ENCODE measurements around the gene CAMSAP3.

DNA sequence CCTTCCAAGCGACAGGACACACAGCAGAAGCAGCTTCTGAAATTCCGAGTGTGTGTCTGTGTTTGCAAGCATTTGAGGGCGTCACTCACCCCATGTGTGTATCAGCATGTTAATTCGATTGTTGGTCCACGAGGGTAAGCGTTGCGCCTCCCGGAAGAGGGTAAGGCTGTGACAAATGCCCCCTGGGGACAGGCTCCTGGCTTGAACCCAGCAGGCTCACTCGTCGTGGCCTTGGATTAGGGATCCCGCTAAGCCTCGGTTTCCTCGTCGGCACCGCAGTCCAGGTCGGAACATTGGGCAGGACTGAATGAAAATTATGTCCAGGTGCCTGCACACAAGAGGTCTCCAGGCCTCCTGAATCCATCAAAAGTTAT, 40.6 kb downstream of the CAMSAP3 start:
- TF ChIP-seq, protein P1, sequence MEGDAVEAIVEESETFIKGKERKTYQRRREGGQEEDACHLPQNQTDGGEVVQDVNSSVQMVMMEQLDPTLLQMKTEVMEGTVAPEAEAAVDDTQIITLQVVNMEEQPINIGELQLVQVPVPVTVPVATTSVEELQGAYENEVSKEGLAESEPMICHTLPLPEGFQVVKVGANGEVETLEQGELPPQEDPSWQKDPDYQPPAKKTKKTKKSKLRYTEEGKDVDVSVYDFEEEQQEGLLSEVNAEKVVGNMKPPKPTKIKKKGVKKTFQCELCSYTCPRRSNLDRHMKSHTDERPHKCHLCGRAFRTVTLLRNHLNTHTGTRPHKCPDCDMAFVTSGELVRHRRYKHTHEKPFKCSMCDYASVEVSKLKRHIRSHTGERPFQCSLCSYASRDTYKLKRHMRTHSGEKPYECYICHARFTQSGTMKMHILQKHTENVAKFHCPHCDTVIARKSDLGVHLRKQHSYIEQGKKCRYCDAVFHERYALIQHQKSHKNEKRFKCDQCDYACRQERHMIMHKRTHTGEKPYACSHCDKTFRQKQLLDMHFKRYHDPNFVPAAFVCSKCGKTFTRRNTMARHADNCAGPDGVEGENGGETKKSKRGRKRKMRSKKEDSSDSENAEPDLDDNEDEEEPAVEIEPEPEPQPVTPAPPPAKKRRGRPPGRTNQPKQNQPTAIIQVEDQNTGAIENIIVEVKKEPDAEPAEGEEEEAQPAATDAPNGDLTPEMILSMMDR (IDR thresholded peaks at IDR 0.05), result no peak
- no peak for TF ChIP-seq POLR2A (IDR thresholded peaks at IDR 0.05)

All from adrenal gland (tissue), 5 donors.